Fibroblast of skin of abdomen (primary cell): ENCODE measurements around the gene PLLP.
"Not testable (repeated sequence)": the region's sequence is repeated elsewhere in the genome, so short reads cannot be mapped to it uniquely, and the experiment has no call there.

Source experiments
- DNase-seq: peaks from one replicate; pipeline ENCODE4 v3.0.0-alpha.2; 2013

PLLP gene

GRCh38 chr16:57301126-57301817 lies 16.8 kb upstream of the PLLP start:
- no peak for DNase-seq

GRCh38 chr16:57300387-57301125 lies 16.1 kb upstream of the PLLP start:
- DNase-seq, result peak; percentile 98

GRCh38 chr16:57299719-57300386 lies 15.4 kb upstream of the PLLP start:
- peak; percentile 97 for DNase-seq

- DNase-seq, result peak; percentile 80
Measured at GRCh38 chr16:57299009-57299718, 14.7 kb upstream of the PLLP start.

GRCh38 chr16:57297856-57298255 lies 13.4 kb upstream of the PLLP start:
- no peak for DNase-seq

GRCh38 chr16:57289391-57290257 lies 5.2 kb upstream of the PLLP start:
- DNase-seq, result no peak

GRCh38 chr16:57285379-57285778 lies 907 bp upstream of the PLLP start:
- no peak for DNase-seq

- DNase-seq, result no peak
Measured at GRCh38 chr16:57284952-57285363, 486 bp upstream of the PLLP start.

GRCh38 chr16:57283959-57284208 lies 588 bp downstream of the PLLP start:
- DNase-seq, result no peak

GRCh38 chr16:57283214-57283958 lies 1.1 kb downstream of the PLLP start:
- no peak for DNase-seq

- no peak for DNase-seq
Measured at GRCh38 chr16:57282510-57283213, 1.8 kb downstream of the PLLP start.

- no peak for DNase-seq
Measured at GRCh38 chr16:57281791-57282190, 2.7 kb downstream of the PLLP start.

- no peak for DNase-seq
Measured at GRCh38 chr16:57279780-57280638, 4.5 kb downstream of the PLLP start.

GRCh38 chr16:57278494-57278893 lies 6.0 kb downstream of the PLLP start:
- DNase-seq, result no peak

- peak; percentile 71 for DNase-seq
Measured at GRCh38 chr16:57277586-57277985, 6.9 kb downstream of the PLLP start.

- DNase-seq, result no peak
Measured at GRCh38 chr16:57276596-57276995, 7.9 kb downstream of the PLLP start.

GRCh38 chr16:57275946-57276345 lies 8.5 kb downstream of the PLLP start:
- DNase-seq, result not testable (repeated sequence)

- no peak for DNase-seq
Measured at GRCh38 chr16:57273826-57274225, 10.6 kb downstream of the PLLP start.

GRCh38 chr16:57273359-57273758 lies 11.1 kb downstream of the PLLP start:
- no peak for DNase-seq
